Measurements from ENCODE around the gene ZNF688.

- TF ChIP-seq POLR2A (IDR thresholded peaks at IDR 0.05) (no peak), CTCF (IDR thresholded peaks at IDR 0.05) (no peak)
Observed at GRCh38 chr16:30541502-30542329, 29.8 kb downstream of the ZNF688 start.

Data from right lobe of liver (tissue), 4 donors.